ENCODE results near the gene POLDIP2.

POLDIP2 gene

DNA sequence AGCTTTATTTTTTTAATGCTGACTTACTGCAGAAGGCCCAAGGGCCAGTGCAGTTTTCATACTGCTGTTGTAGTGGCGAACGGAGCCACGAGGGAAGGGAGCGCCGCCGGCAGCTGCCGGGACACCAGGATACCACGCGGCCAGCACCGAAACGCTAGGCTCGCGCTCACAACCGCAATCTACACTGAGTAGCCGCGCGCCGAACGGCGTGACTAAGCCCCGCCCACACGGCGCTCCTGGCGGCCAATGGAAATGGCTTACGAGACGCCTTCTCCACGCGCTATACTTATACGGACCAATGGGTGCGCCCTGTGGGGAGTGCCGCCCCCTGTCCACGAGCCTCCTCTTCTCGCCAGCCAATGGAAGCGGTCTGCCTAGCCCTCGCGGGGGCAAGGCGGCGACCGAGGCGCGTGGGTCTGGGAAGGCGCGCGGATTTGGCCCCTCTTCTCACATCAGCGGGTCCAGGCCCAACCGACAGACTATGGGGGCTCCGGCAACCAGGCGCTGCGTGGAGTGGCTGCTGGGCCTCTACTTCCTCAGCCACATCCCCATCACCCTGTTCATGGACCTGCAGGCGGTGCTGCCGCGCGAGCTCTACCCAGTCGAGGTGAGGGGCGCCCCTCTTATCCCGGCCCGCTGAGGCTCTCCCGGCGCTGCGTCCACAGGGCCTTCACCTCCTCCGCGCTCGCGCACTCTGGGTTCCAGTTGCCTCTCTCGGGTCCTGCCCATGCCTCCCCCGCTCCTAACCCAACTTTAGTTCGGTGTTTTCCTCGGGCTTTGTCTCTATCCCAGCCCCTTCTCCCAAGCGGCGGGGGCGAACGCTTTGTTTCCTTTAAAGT is 38.3 kb downstream of the POLDIP2 start, which contains the start of gene TMEM97:
Gene TMEM97 (plus strand): TSS at position 442 of the 839 bp plus-strand sequence. CDS start 40 bp downstream, at position 482.
- in situ Hi-C loops (cut with MboI; ENCODE audit: low sequenced_read_pairs): no loop called here

GRCh38 chr17:28317966-28318758 is 39.2 kb downstream of the POLDIP2 start:
- in situ Hi-C loops (cut with MboI; ENCODE audit: low sequenced_read_pairs): no loop called here

- in situ Hi-C loops (cut with MboI; ENCODE audit: low sequenced_read_pairs): no loop called here
Observed at GRCh38 chr17:28317099-28317965, 40.0 kb downstream of the POLDIP2 start.

- in situ Hi-C loops (cut with MboI; ENCODE audit: low sequenced_read_pairs): no loop called here
Observed at GRCh38 chr17:28315846-28316705, 41.3 kb downstream of the POLDIP2 start.

GRCh38 chr17:28313841-28314240 is 43.5 kb downstream of the POLDIP2 start:
- in situ Hi-C loops (cut with MboI; ENCODE audit: low sequenced_read_pairs): no loop called here

DNA sequence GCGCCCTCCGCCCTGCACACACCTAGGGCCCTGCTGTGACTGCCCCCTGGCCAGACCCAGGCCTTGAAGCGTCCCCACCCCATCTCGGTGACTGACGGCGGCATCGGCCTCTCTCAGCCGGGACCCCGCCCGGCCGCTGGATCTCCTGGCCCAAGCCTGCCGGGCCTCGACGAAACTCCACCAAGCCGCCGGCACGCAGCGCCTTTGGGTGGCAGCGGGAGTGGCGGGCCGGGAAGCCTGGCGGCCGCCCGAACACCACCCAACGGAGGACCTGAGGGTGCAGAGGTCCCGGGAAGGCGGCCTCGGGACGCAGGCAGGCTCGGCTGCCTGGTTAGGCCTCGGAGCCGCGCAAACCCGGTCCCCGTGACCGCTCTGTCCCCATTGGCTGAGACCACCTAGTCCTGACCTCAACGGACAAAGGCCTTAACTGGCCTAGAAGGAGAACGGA is 50.3 kb downstream of the POLDIP2 start:
- in situ Hi-C loops (cut with MboI; ENCODE audit: low sequenced_read_pairs): no loop called here

DNA sequence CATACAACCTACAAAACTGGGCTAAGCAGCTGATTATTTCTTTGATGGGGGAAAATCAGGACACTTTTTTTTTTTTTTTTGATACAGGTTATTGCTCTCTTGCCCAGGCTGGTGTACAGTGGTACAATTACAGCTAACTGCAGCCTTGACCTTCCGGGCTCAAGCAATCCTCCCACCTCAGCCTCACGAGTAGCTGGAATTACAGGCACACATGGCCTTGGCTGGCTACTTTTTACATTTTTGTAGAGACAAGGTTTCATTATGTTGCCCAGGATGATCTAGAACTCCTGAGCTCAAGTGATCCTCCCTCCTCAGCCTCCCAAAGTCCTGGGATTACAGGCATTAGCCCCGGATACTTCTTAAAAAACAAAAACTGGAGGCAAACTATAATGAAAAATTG is 58.9 kb downstream of the POLDIP2 start:
- in situ Hi-C loops (cut with MboI; ENCODE audit: low sequenced_read_pairs): no loop called here

Measured in HL-60/S4 (cell line).